Adipocyte (in vitro differentiated cells): ENCODE results near the gene CDH4.

Experiments used
- DNase-seq: peaks from one replicate; pipeline ENCODE4 v3.0.0-alpha.2; 2015; ENCODE audit warnings: low read depth
- H3K27me3 ChIP-seq: replicated peaks from 2 replicates; pipeline ENCODE4 v1.7.0; 2013; ENCODE audit warnings: mild to moderate bottlenecking, low read length, moderate library complexity; ENCODE audit not compliant: control insufficient read depth, insufficient read depth
- H3K36me3 ChIP-seq: 2 replicates; pipeline ENCODE4 v1.7.0; 2013; ENCODE audit warnings: low read length, mild to moderate bottlenecking, moderate library complexity; ENCODE audit not compliant: control insufficient read depth, insufficient read depth, severe bottlenecking
- H3K4me1 ChIP-seq: 2 replicates; pipeline ENCODE4 v1.7.0; 2013; ENCODE audit warnings: mild to moderate bottlenecking, low read length, moderate library complexity; ENCODE audit not compliant: control insufficient read depth, insufficient read depth
- H3K4me3 ChIP-seq: 2 replicates; pipeline ENCODE4 v1.7.0; 2013; ENCODE audit warnings: mild to moderate bottlenecking, low read length, moderate library complexity
- H3K9ac ChIP-seq: 2 replicates; pipeline ENCODE4 v1.7.0; 2013; ENCODE audit warnings: mild to moderate bottlenecking, low read length, moderate library complexity
- H3K9me3 ChIP-seq: 2 replicates; pipeline ENCODE4 v1.7.0; 2013; ENCODE audit warnings: mild to moderate bottlenecking, low read length, moderate library complexity; ENCODE audit not compliant: control insufficient read depth

The CDH4 gene

GRCh38 chr20:61492065-61492464 lies 240.0 kb downstream of the CDH4 start:
- Histone ChIP-seq H3K4me3 (no peak overlapping the region), H3K9ac (no peak overlapping the region), H3K27me3 (peaks cover 5% of the 10 kb centered on the region), H3K9me3 (no peaks in the 10 kb centered on the region), H3K36me3 (no peaks in the 10 kb centered on the region), H3K4me1 (no peaks in the 10 kb centered on the region)
- DNase-seq: no peak

GRCh38 chr20:61493798-61494305 lies 241.8 kb downstream of the CDH4 start:
- Histone ChIP-seq H3K9me3 (no peaks in the 10 kb centered on the region), H3K36me3 (no peaks in the 10 kb centered on the region)
- DNase-seq: no peak

GRCh38 chr20:61494763-61495575 lies 242.9 kb downstream of the CDH4 start:
- Histone ChIP-seq H3K9ac (no peak overlapping the region), H3K4me3 (no peak overlapping the region), H3K4me1 (no peaks in the 10 kb centered on the region), H3K36me3 (no peaks in the 10 kb centered on the region), H3K9me3 (no peaks in the 10 kb centered on the region), H3K27me3 (peaks cover 5% of the 10 kb centered on the region)
- DNase-seq: no peak

More at GRCh38 chr20:61493798-61494305, 241.8 kb downstream of the CDH4 start:
- Histone ChIP-seq H3K4me3 (no peak overlapping the region), H3K4me1 (no peaks in the 10 kb centered on the region), H3K9ac (no peak overlapping the region), H3K27me3 (peaks cover 5% of the 10 kb centered on the region)

- H3K4me1 ChIP-seq: no peaks in the 10 kb centered on the region
- H3K36me3 ChIP-seq: no peaks in the 10 kb centered on the region
- H3K9me3 ChIP-seq: no peaks in the 10 kb centered on the region
- peaks cover 5% of the 10 kb centered on the region for H3K27me3 ChIP-seq
- DNase-seq: no peak
- H3K9ac ChIP-seq: no peak overlapping the region
- H3K4me3 ChIP-seq: no peak overlapping the region
Observed at GRCh38 chr20:61497029-61497627, 245.1 kb downstream of the CDH4 start.

- Histone ChIP-seq H3K27me3 (peaks cover 11% of the 10 kb centered on the region), H3K9me3 (no peaks in the 10 kb centered on the region), H3K4me3 (no peak overlapping the region), H3K36me3 (no peaks in the 10 kb centered on the region), H3K4me1 (no peaks in the 10 kb centered on the region), H3K9ac (no peak overlapping the region)
- no peak for DNase-seq
Observed at GRCh38 chr20:61499859-61500554, 247.9 kb downstream of the CDH4 start.

- Histone ChIP-seq H3K36me3 (no peaks in the 10 kb centered on the region), H3K27me3 (peaks cover 19% of the 10 kb centered on the region), H3K9me3 (no peaks in the 10 kb centered on the region), H3K4me3 (no peak overlapping the region), H3K9ac (no peak overlapping the region), H3K4me1 (no peaks in the 10 kb centered on the region)
- no peak for DNase-seq
Observed at GRCh38 chr20:61500791-61501321, 248.8 kb downstream of the CDH4 start.

GRCh38 chr20:61502433-61502832 lies 250.4 kb downstream of the CDH4 start:
- Histone ChIP-seq H3K9ac (no peak overlapping the region), H3K27me3 (peaks cover 25% of the 10 kb centered on the region), H3K4me1 (no peaks in the 10 kb centered on the region), H3K36me3 (no peaks in the 10 kb centered on the region), H3K9me3 (no peaks in the 10 kb centered on the region), H3K4me3 (no peak overlapping the region)
- DNase-seq: no peak

- Histone ChIP-seq H3K4me1 (no peaks in the 10 kb centered on the region), H3K9ac (no peak overlapping the region), H3K27me3 (peaks cover 31% of the 10 kb centered on the region), H3K9me3 (no peaks in the 10 kb centered on the region), H3K4me3 (no peak overlapping the region), H3K36me3 (no peaks in the 10 kb centered on the region)
- DNase-seq: no peak
Observed at GRCh38 chr20:61503106-61503505, 251.0 kb downstream of the CDH4 start.

- Histone ChIP-seq H3K27me3 (peaks cover 40% of the 10 kb centered on the region), H3K9ac (no peak overlapping the region), H3K36me3 (no peaks in the 10 kb centered on the region), H3K4me1 (no peaks in the 10 kb centered on the region), H3K4me3 (no peak overlapping the region), H3K9me3 (no peaks in the 10 kb centered on the region)
- DNase-seq: no peak
Observed at GRCh38 chr20:61505508-61505907, 253.4 kb downstream of the CDH4 start.

- Histone ChIP-seq H3K27me3 (peaks cover 43% of the 10 kb centered on the region), H3K9me3 (no peaks in the 10 kb centered on the region), H3K9ac (no peak overlapping the region), H3K36me3 (no peaks in the 10 kb centered on the region), H3K4me3 (no peak overlapping the region), H3K4me1 (no peaks in the 10 kb centered on the region)
- DNase-seq: no peak
Observed at GRCh38 chr20:61507778-61508177, 255.7 kb downstream of the CDH4 start.
